GM19395 (cell line): ENCODE data around the gene TRAF5.

Experiments used
- ATAC-seq: cut with Tn5 transposase; IDR thresholded peaks from one replicate; pipeline ENCODE4 v1.9.1; 2021; ENCODE audit warnings: mild to moderate bottlenecking, moderate library complexity; ENCODE audit not compliant: unreplicated experiment

TRAF5 gene

GRCh38 chr1:211328084-211328694 is 1.6 kb downstream of the TRAF5 start:
- no peak for ATAC-seq

- ATAC-seq: no peak
Measured at GRCh38 chr1:211328866-211329475, 2.3 kb downstream of the TRAF5 start.

DNA sequence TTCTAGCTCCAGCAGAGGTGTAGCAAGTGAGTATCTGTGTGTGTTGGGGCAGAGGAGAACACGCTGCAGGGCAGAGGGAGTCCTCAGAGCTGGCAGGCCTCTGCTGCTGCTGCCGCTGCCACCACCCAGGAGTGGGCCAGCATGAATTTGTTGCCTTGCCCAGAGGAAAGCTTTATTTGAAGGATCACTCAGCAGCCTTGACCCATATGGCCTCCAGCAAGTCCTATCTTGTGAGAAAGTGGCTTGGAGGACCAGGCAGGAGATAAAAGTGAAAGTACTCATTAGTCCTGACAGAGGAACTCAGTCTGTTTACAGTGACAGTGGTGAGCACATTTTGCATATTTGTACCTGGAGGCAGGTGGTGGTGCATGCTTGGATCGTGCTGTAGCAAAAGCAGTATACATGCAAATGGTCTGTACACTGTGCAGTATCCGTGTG is 3.1 kb downstream of the TRAF5 start:
- ATAC-seq: peak; percentile 60

DNA sequence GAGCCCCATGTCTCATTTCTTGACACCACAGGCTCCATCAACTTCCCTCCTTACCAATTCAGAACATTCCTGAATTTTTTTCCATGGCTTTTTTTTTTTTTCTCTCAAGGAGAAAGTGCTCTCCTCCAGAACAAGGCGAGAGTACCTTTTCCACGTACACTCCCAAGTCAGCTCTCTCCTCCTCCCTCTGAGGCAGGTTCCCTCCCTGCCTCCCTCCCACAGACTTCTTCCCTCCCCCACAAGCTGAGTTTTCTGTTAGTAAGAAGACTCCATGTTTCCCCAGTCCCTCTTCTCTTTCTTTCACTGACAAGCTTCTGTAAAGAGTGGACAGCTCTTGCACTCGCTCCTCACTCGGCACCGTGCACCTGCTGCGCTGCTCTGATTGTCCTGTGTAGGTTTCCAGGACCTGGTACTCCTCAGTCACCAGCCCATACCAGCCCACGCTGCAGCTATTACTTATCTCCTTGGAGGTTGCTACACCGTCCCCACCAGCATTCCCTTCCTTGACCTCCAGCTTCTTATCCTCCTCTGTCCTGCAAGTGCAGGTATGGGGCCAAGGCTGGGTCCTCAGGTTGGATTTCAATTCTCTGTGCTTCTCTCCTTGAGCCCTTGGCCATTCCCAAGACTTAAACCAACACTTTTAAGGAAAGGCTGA is 3.8 kb downstream of the TRAF5 start:
- ATAC-seq: no peak

- ATAC-seq: no peak
Measured at GRCh38 chr1:211331011-211331709, 4.5 kb downstream of the TRAF5 start.

- ATAC-seq: no peak
Measured at GRCh38 chr1:211332036-211332616, 5.5 kb downstream of the TRAF5 start.

GRCh38 chr1:211332830-211333229 is 6.2 kb downstream of the TRAF5 start:
- ATAC-seq: no peak

DNA sequence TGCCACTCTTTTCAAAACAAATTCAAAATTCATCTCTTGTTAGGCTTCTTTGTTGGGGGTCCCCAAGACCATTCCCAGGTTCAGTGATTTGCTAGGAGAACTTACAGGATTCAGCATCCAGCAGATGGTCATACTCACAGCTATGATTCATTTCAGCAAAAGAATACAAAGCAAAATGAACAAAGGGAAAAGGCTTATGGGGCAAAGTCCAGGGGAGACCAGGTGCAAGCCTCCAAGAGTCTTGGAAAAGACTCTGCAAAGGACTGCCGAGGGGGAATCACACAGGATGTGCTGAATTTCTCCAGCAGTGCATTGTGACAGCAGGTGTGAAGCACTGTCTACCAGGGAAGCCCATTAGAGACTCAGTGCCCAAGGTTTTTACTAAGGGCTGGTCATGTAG is 7.3 kb downstream of the TRAF5 start:
- no peak for ATAC-seq

DNA sequence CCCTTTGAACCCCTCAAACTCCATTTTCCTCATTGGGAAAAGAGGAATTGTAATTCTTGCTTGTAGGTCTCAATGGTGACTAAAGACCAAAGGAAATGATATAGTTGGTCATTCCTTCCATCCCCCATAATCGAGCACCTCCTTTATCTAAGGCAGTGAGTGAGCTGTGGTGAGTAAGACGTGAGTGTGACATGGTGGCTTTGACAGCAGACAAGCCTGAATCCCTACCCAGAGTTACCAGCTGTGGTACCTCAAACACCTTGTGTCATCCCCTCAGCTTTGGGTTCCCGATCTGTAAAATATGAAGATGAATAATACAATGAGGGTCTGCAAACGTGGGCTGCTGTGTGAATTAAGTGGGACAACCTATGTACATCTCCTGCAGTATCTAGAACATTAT is 8.4 kb downstream of the TRAF5 start:
- ATAC-seq: no peak

- peak; percentile 91 for ATAC-seq
Measured at GRCh38 chr1:211335522-211336157, 9.0 kb downstream of the TRAF5 start.

GRCh38 chr1:211336161-211336560 is 9.5 kb downstream of the TRAF5 start:
- no peak for ATAC-seq

DNA sequence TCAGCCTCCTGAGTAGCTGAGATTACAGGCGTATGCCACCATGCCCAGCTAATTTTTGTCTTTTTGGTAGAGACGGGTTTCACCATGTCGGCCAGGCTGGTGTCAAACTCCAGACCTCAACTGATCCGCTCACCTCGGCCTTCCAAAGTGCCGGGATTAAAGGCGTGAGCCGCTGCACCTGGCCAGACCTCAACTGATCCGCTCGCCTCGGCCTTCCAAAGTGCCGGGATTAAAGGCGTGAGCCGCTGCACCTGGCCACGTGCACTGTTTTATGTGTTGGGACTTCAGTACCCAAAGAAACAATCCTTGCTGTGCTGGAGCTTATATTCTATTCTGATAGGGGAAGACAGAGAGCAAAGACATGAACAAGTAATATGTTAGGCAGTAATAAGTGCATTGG is 10.1 kb downstream of the TRAF5 start:
- no peak for ATAC-seq

DNA sequence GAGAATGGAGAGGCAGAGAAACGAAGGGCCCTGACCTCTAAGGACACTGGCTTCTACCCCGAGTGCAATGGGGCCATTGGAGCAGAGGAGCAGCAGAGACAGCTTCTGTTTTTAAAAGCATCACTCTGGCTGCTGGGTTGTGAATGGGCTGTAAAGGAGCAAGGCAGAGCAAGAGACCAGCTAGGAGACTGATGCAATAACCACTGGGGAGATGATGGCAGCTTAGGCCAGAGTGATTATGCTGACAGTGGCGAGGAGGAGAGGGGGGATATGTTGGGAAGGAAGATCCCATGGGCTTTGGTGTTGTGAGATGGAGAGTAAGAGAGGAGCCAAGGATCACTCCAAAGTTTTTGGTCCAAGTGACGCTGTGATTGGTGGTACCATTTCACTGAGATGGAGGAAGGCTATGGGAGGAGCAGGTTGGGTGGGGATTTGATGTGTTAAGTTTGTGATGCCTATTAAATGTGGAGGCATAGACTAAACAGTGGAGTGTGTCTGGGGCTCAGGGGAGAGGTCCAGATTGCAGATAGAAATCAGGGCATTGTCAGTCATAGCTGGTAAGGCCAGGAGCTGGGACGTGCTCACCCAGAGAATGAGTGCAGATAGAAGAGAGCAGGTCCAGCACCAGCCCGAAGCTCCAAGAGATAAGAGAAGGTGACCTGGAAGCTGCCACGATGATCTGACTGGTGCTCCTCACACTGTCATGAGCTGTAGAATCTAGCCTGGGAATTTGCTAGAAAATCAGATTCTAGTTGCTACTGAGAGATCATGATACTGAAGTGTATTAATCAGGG is 11.0 kb downstream of the TRAF5 start:
- ATAC-seq: no peak

DNA sequence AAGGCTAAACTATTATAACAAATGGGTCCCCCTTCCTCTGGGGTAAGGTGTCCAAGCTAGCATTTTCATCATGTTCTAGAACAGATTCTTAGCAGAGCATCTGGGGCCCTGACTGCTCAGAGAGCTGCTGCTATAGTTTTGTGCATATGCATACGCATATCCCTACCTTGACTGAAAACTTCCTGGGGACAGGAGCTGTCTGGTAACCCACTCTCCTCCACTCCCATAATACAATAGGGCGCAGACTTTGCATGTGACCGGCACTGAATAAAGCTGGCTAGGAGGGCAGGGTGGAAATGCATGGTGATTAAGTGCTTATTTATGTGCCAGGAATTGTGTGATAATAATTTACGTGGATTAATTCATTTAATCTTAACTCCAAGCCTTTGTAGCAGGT is 11.6 kb downstream of the TRAF5 start:
- no peak for ATAC-seq

DNA sequence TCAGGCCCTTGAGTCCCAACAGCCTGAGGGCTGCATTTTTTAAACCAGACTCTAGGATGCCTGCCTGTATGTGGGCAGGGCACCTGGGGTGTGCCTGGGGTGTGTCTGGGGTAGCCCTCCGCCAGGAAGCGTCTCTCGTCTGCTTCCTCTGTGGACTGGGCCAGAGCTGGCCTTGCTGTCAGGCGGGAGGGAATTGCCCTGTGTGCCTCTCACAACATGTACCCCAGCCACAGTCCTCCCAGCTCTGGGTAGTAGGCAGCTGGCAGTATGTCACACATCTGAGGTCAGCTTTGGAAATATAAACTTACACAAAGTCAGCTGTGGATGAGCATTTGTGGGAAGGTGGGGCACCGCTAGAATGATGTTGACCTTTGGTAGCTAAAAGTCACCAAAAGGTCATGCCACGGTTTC is 13.0 kb downstream of the TRAF5 start:
- no peak for ATAC-seq

GRCh38 chr1:211340622-211341507 is 14.2 kb downstream of the TRAF5 start:
- no peak for ATAC-seq

GRCh38 chr1:211341999-211342398 is 15.4 kb downstream of the TRAF5 start:
- ATAC-seq: no peak

DNA sequence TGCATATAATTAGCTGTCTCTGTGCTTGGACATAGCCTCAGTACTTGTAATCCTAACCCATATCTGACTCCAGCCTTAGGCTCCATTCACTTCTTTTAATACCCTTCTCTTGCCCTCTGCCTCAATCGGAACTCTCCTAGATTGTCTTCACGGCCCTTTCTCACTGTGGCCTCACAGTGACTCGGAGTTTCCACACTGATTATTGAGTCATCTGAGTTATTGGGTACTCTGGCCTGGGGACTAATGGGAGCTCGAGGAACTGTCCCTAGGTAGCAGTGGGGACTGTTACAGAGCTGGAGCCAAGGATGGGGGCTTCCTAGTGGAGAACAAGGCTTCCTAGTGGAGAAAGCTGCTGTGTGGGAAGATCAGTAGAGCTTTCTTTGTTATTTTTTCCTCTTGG is 17.0 kb downstream of the TRAF5 start:
- ATAC-seq: no peak

GRCh38 chr1:211344152-211344618 is 17.6 kb downstream of the TRAF5 start:
- ATAC-seq: no peak
